HFF-Myc (cell line): ENCODE measurements around the gene EFCAB9.

Experiments used
- DNase-seq: peaks from one replicate; pipeline ENCODE4 v3.0.0-alpha.2; 2011; ENCODE audit warnings: low read depth; ENCODE audit errors: extremely low read depth
- H3K4me3 ChIP-seq: replicated peaks from 2 replicates; pipeline ENCODE4 v1.5.1; 2011; ENCODE audit warnings: low read depth, mild to moderate bottlenecking, control low read depth, low read length
- TF ChIP-seq, protein P1 (sequence below): IDR thresholded peaks from 2 replicates; pipeline ENCODE4 v1.5.1; 2012; ENCODE audit warnings: mild to moderate bottlenecking, low read depth, low read length, control low read depth; ENCODE audit errors: missing control alignments

EFCAB9 gene

GRCh38 chr5:172235827-172236736 is 42.1 kb downstream of the EFCAB9 start:
- no peak overlapping the region for H3K4me3 ChIP-seq
- TF ChIP-seq, protein P1, sequence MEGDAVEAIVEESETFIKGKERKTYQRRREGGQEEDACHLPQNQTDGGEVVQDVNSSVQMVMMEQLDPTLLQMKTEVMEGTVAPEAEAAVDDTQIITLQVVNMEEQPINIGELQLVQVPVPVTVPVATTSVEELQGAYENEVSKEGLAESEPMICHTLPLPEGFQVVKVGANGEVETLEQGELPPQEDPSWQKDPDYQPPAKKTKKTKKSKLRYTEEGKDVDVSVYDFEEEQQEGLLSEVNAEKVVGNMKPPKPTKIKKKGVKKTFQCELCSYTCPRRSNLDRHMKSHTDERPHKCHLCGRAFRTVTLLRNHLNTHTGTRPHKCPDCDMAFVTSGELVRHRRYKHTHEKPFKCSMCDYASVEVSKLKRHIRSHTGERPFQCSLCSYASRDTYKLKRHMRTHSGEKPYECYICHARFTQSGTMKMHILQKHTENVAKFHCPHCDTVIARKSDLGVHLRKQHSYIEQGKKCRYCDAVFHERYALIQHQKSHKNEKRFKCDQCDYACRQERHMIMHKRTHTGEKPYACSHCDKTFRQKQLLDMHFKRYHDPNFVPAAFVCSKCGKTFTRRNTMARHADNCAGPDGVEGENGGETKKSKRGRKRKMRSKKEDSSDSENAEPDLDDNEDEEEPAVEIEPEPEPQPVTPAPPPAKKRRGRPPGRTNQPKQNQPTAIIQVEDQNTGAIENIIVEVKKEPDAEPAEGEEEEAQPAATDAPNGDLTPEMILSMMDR = no peak
- DNase-seq = no peak

- TF ChIP-seq, protein P1 = no peak
- no peak overlapping the region for H3K4me3 ChIP-seq
- DNase-seq = no peak
These were observed 44.4 kb downstream of the EFCAB9 start for GRCh38 chr5:172238334-172238733.

DNA sequence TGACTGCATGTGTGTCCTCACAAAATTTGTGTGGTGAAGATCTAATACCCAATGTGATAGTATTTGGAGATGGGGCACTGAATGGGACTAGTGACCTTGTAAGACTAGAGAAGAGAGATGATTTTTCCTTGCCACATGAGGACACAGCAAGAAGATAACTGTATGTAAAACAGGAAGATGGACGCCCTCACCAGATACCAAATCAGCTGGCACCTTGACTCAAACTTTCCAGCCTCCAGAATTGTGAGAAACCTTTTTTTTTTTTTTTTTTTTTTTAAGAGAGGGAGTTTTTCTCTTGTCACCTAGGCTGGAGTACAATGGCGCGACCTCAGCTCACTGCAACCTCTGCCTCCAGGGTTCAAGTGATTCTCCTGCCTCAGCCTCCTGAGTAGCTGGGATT is 49.3 kb downstream of the EFCAB9 start:
- no peak for DNase-seq
- TF ChIP-seq, protein P1 = no peak
- H3K4me3 ChIP-seq = no peak overlapping the region

- no peak for DNase-seq
- no peak overlapping the region for H3K4me3 ChIP-seq
- TF ChIP-seq, protein P1 = no peak
These were observed 51.1 kb downstream of the EFCAB9 start for GRCh38 chr5:172245046-172245445.

GRCh38 chr5:172245703-172246125 is 51.7 kb downstream of the EFCAB9 start:
- DNase-seq = peak; percentile 14
- TF ChIP-seq, protein P1 = no peak
- H3K4me3 ChIP-seq = no peak overlapping the region

DNA sequence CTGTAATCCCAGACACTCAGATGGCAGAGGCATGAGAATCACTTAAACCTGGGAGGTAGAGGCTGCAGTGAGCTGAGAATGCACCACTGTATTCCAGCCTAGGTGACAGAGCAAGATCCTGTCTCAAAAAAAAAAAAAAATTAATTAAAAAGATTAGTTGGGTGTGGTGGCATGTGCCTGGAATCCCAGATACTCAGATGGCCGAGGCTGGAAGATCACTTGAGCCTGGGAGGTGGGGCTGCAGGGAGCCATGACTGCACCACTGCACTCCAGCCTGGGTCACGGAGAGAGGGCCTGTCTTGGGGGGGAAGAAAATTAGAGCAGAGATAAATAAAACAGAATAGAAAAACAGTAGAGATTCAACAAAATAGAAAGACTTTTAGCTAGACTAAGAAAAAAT is 54.7 kb downstream of the EFCAB9 start:
- TF ChIP-seq, protein P1 = no peak
- DNase-seq = no peak

More for the DNA sequence above, 54.7 kb downstream of the EFCAB9 start:
- H3K4me3 ChIP-seq = no peak overlapping the region
